ENCODE data around the gene GALNT18.

GALNT18 gene

DNA sequence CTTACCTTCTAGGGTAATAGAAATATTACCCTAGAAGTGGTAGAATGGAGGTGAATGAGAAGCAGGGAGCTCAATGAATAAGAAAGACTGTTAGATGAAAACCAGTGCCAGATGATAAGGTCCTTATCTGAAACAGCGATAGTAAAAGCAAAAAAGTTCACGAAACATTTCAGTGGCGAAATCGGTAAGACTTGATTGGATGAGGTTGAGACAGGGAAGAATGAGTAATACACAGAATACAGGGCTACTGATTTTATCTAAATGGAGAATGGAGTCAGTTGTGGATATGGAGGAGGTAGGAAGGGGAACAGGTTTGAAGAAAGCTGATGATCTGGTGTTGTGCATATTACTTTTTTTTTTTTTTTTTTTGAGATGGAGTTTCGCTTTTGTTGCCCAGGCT, 96.5 kb downstream of the GALNT18 start:
- DNase-seq = no peak

DNA sequence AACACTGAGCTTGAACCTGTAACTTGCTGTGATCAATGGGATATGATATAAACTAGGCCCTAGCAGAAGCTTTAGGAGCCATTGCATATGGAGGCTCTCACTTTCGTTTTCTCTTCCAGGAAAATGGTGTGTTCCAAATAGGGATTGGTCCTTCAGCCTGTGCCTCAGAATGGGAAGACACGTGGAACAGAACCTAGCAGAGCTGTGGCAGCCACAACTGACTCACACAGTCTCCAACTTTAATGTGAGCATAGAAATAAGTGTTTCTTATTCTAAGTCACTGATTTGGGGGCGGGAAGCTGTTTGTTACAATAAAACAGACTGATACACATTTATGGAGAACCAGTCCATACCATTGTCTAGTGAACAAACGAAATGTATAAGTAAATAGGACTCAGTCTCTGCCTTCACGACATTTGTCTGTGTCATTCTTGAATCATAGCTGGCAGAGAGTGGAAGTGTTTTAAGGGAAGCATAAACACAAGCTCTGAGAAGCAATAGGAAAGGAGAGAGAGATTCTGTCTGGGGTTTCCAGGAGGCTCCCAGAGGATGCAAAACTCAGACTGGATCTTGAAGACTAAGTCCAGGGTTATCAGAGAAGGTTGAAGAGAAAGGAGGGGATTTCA, 97.3 kb downstream of the GALNT18 start:
- DNase-seq = no peak

DNA sequence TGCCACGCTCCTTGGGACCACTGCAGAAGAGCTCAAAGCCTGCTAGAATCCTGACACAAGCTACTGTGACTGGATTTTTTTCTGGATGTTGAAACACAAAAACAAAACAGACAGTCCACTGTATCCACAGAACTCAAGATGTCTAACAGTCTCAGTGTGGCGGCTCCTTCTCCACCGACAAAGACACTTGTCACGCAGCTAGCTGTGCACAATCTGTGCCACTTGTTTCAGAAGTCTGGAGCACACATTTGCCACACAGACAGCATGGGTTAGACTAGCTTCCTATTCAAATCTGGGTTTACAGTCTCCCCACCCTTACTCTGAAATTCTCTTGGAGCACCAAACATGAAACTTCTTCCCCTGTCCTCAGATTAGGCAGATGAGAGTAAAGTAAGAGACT, 99.2 kb downstream of the GALNT18 start:
- DNase-seq = no peak

DNA sequence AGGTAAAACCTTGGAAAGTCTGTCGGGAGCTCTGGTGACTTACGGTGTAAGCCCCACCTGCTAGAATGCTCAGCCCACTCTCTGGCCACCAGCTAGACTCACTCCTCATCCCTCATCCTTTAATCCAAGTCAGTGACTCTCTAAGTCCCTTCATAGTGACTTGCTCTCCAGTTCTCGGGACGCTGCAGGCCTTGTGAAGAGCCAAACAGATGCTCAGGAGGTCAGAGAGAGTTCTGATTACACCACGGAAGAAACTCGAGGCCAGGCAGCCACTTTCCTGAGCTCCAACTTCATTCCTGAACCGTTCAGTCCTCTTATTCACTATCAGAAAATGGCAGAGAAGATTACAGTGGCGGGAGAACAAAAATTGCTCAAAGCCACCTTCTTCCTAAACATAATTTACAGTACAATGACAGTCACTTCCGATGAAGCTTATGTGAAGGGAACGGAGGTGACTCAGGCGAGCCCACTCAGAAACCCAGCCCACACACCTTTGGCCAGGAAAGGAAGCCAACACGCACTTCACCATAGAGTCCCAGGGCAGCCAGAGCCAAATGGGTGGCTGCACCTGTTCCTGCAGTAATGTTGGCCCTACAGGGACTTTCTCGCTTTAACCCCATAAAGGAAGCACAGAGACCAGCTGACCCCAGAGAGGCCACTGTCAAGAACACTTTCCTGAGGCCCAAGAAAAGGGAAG, 100.4 kb downstream of the GALNT18 start:
- no peak for DNase-seq

DNA sequence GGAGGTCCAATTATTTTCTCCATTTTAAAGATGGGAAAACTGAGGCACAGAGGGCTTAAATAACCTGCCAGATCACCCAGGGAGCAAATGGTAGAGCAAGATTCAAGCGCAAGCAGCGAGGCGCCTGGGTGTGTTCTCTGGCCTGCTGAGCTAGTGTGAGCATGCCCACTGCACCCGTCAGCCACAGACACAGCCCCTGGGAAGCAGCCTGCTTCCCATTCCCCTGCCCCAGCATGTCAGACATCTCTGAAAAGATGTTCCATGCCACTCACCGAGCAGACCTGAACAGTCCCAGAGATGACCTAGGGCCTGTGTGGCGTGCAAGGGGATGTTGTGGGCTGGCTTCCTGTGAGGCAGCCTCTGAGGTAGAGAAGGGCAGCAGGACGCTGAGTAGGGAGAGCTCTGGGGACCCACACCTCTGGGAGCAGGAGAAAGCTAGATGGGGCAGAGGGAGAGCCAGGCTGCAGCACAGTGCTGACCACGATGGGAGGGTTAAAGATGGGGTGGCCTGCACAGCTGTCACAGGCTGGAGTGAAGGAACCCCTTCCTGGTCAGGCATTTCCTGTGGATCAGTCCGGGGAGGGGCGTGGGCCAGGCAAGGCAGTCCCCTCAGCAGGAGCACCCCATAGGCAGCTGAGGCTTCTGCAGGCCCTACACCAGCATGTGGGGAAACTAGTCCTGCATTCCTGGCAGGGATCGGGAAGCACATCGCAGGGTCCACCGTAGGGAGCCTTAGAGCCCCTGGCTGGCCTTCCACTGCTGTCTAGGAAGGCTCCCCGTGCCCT, 101.4 kb downstream of the GALNT18 start:
- DNase-seq = no peak

DNA sequence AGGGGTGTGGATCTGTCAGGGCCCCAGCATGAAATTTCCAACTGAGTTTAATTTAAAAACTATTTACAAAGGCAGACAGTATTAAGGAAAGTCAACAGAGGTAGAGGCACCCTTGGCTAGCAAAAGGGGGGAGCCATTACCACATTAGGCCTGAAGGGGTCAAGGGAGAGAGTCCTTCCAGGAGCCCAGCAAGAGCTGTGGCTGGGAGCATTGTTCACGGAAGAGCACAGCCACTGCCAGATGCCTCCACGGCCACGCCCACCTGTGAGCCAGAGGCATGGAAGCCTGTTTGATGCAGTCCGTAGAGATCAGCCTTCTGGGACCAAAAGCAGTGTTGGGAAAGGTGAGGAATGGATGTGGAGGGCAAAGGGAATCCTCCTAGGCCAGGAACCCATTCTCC, 102.6 kb downstream of the GALNT18 start:
- no peak for DNase-seq

DNA sequence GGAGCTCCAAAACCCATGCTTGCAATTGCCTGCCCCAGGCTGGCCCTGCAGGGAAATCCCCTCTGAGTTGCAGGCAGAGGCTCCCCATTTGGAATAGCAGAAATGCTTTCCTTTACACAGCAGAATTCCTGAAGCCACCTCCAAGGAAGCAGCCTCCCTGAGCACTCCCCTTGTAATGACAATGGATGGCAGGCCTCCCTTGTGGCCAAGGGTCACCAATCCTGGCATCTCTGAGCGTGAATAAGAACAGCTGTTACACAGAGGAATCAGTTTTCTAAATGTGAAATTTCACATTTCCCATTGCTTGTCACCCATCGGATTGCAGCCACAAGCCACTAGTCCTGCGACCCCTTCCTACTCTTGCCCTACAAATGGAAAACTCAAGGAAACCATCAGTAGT, 107.6 kb downstream of the GALNT18 start:
- no peak for DNase-seq

DNA sequence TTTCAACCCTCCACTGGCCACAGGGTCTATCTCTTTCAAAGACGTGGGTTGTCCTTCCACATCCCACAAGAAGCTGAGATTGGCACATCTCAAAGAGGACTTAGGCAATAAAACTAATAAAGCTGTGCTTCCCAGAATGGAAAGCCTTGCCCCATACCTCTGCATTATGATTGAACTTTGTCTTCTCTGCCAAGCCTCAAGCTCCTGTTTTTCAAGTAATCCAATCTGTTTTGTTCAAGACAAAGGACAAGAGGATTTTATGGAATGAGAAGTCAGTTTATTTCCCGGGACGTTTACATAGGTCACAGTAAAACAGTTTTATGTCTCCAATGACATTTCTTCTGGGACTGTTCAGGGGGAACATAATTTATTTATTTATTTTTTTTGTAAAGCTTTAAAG, 108.4 kb downstream of the GALNT18 start:
- no peak for DNase-seq

DNA sequence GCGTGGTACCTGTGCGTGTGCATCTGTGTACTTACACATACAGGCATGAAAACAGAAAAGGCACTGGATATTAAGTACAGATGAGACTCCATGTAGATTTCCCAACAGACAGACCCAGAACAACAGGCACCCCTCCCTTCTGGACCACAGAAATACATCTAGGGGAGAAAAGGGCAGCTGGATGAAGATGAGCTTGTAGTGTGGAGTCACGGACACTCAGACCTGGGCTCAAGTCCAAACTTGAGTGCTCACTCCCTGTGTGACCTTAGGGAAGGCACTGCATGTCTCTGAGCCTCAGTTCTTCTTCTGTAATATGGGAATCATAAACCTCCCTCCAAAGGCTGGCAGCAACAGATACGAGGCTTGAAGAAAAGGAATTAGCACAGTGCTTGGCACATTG, 108.9 kb downstream of the GALNT18 start:
- no peak for DNase-seq

DNA sequence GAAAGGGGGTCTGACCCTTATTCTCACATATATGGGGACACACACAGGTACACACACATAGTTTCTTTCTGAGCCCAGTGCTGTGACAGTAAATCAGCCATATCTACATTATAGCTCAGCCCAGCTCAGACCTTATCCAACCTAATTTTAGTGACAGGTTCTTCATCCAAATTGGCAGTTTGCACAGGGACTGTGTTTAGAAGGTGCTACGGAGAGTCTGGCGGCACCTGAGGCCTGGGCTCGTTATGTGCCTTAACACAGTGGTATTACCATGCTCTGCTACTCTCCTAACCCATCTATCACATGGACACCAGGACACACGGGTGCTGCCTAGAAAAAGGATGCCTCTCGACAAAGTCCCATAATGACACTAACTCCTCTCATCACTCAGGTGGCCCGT, 109.3 kb downstream of the GALNT18 start:
- DNase-seq = no peak

DNA sequence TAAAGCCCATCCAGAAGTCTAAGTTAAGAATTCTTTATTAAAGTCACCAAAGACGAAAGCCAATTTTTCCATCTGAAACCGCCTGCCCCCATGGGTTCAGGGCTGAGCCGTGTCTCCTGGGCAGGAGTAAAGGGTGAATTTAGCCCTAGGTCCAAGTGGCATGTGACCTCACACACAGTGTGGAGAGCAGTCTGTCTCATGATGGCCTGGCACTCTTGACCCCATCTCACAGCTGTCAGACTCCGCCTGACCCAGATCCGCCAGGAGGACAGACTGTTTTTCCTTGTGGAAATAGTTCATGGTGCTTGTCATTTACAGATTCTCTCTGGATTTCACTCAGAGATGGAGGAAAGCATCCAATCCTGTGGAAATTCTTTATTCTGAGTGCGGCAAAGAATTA, 109.7 kb downstream of the GALNT18 start:
- DNase-seq = no peak

DNA sequence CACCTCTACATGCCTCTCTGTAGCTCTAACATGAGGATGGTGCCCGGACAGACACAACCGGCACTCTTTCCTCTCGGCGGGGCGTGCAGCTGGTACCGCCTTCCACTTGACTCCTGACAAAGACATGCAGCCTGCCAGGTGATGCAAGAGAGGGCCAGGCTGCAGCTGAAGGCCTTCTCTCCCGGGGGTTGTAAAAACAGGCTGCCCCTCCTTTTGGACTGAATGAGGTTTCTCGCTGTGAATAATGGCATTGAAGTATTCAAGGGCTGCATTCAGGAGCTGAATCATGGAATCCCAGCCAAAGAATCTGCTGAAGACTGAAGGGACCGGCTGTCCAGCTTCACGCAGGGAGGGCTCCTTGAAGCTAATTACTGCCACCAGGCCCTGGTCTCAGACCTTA, 110.9 kb downstream of the GALNT18 start:
- no peak for DNase-seq

DNA sequence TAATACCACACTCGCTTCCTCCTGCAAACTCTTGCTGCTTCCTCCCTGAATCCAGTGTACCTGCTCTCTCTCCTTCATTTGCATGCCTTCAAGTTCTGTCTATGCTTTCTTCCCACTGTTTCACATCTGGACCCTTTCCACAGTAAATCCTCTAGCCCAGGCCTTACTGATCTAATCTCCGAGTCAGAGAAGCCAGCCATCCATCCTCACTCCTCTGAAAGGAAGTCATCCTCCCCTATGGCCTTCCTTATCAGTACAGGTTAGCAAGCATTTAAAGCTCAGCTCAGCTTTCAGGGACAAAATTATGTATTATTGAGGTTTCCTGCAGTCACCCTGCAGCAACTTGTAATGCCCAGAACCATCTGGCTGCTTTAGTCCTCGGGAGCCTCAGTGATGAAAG, 116.1 kb downstream of the GALNT18 start:
- DNase-seq = no peak

DNA sequence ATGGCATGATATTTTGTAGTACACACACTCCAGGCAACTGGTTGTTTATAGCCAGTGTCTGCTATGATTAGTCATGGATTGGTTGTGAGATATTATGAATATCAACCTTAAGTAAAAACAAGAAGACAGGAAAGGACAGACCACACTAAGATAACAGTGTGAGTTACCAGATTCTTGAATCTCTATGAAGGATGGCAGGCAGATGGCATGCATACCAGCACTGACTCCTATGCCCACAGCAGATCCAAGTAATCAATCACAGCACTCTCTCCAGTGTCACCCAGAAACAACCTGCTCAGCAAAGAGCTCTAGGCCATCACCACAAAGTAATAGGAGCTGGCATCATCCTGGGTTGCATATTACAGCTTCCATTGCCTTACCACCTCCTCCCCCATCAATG, 116.6 kb downstream of the GALNT18 start:
- no peak for DNase-seq

DNA sequence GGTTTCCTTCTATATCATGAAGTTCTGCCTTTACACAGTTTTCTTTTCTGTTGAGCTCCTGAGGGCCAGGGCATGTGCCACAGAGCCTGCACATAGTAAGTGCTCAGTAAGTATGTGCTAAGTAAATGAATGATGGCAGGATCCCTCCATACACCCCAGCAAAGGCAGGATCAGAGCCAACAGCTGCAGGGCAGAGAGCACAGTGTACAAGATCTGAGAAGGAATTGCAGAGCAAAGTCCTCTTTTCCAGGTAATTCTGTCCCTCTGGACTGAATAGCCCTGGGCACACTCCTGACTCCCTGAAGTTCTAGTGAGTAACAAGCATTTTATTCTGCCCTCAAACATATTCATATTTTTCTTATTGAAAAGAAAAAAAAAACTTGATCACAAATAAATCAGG, 117.7 kb downstream of the GALNT18 start:
- DNase-seq = no peak

DNA sequence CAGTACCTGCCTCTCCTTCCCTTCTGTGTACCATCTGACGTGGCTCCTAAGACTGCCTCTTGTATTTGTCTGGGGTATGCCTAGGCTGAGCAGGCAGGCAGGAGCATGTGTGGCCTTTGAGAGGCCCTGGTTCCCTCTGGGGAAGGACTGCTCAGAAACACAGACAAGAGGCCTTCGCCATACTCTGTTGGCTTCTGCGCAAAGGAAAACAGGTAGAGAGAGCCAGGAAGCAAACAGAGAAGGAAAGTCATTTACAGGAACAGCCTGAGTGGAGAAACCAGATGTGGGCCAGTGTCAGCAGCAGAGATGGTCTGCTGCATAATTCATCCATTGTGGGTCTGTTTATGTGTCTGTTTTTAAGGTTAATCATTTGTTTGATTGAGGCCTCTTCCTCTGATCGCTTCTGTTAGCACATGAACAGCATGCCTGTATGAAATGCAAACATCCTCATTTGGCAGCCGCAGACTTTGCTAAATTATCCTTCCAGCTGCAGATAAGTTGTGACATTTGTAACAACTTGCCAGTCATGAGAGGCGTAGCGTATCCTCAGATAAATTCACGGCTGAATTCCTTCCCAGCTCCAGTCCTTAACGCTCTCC, 119.4 kb downstream of the GALNT18 start:
- DNase-seq = no peak

DNA sequence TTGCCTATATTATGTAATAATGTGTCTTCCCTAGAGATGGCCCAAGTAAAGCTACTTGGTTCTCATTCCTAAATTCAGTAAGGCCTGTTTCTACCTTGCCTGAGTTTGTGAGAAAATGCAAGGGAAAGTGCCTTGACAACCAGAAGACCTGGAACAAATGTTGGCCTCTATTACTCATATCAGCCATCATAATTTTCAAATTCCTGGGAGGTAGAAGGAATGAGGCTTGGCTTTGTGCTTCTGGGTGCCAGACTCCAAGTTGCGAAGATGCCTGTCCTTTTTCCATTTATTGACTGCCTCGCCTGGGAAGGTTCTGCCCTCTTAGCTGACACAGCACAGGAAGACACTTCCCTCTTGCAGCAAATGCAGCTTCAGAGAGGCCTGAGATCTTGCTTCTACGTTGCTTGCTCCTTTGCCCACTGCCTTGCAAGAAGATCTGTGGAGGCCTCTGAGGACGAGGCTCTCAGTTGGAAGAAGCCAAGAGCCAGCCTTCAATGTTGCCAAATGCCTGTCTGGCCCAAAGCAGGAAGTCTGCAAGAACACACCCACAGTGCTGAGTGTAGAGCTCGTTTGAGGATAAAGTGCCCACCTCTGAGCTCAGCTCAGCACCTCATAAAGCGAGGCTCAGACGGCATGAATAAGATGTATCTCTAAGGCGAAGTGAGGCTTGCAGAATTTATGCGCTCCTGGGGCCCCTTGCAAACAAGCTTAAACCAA, 120.1 kb downstream of the GALNT18 start:
- DNase-seq = no peak

DNA sequence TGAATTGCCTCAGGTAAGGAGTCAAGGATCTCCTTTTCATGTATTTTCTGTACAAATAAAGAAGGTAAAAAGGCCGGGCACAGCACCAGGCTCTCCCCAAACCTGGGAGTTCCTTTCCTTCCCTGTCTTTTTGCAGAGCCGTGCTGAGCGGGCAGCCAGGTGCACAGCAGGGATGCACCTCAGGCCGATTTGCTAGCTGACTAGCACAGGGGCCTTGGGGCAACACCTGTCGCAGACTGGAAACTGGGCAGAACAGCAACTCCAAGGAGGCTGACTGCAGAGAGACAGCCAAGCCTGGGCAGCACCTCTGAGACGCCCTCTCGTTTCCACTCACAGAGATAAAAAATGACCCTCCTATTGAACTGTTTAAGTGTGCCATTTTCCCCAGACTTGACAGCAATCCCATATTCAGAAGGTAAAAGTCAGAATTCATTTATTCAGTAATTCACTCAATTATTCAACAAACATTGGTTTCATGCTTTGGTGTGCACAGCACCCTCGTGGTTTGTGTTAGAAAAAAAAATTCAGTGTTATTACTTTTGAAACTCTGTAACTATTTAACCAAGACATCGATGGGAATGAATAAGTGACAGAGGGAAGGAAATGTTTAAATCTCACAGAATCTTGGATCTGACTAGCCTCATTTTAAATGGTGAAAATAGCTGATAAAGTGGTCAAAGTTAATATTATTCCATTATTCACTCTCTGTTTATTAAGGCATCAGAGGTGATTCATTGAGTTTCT, 120.9 kb downstream of the GALNT18 start:
- no peak for DNase-seq

DNA sequence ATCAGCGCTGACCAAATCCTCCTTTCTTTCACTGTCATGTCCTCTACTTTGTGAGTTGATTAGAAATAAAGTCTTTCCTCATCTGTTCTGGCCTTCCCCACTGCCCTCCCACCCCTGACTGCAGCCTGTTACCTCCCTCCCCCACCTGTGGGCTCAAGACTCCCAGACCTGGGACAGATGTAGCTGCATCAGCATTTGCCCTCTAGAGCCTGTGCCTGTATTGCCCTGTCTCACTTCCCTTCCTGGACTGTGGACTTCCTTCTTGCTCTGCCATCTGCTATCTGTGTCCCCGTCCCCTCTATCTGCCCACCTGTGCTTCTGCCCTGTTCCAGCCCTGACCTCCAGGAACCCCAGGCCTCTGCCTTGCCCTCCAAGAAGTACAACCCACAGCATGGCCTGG, 122.5 kb downstream of the GALNT18 start:
- DNase-seq = no peak

DNA sequence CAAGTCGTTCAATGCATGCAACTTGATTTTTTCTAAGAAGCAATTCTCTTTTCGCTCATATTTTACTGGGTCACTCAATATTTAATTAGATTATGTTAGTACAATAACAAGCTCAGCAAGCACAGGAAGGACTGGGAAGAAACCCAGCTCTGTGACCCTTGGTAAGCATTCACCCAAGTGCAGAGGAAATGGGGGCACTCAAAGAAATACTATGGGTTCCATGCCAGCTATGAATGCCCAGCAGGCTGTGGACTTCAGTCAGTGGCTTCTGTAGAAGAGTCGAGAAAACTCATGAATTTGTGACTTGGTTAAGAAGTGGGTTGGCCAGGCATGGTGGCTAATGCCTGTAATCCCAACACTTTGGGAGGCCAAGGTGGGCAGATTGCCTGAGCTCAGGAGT, 123.6 kb downstream of the GALNT18 start:
- no peak for DNase-seq

DNA sequence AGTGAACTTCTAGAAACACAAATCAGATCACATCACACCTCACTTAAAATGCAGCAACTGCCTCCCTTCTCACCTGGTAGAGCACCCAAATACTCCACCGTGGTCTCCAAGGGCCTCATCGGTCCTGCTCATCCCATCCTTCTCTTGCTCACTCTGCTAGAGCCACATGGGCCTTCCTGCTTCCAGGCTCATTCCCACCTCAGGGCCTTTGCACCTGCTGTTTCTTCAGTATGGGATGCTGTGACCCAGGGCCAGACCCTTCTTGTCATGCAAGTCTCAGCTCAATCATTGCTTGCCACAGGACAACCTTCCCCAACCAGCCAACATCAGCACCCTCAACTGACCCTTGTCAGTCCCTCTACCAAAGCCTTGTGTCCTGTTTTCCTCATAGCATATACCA, 124.9 kb downstream of the GALNT18 start:
- DNase-seq = no peak

DNA sequence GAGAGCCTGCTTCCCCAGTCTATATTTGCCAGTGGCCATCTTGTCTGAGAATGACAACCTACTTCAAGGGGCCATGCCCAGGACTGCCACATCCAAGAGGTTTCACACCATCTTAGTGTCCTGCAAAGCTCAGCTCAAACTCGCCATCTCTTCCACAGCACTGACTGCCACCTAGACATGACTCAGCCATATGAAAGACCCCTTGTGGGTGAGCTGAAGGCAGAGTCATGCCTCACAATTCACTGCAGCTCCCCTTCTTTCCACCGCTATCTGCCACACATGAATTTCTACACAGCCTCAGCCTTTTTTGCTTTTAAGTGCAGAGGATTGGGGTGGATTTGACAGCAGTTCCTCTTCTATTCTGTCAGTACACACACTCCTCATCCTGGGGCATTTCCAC, 127.5 kb downstream of the GALNT18 start:
- DNase-seq = no peak

DNA sequence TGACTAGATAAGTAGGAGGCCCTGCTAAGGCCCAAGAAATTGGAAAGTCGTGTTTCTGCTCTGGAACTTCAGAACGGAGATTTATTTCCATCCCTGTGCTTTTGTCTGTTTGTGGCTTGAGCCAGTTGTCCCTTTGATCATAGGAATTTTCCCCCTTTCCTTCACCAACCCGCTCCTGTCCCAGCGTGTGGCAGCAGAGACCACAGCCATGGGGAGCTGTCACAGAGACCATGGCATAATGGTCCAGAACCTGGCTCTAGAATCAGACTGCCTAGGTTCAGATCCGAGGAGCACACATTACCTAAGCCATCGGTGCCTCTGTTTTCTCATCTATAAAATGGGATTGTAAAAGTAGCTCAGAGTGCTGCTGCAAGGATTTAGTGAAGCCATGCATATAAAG, 128.1 kb downstream of the GALNT18 start:
- no peak for DNase-seq
